Mesothelial cell of epicardium (in vitro differentiated cells): Measurements from ENCODE around the gene SSPN. TPM values are rescaled to one million over a fixed set of nuclear protein-coding genes. Genes with fewer than 3 reads are reported as not detected.
A peak's percentile ranks its signal among the peaks of the same experiment; 100 is the strongest.

ENCODE experiments used
- DNase-seq, 2 experiments: peaks; one replicate each; pipeline ENCODE4 v3.0.0; 2021; ENCODE audit warnings: low spot score in 2 of 2; ENCODE audit not compliant: unreplicated experiment in 2 of 2
- H3K27ac Mint-ChIP-seq: 2 replicates; pipeline ENCODE4 v1.8.0; 2021; ENCODE audit warnings: mixed read lengths
- H3K27me3 Mint-ChIP-seq: 2 replicates; pipeline ENCODE4 v1.8.0; 2021; ENCODE audit warnings: low read depth, mixed read lengths
- H3K36me3 Mint-ChIP-seq: 2 replicates; pipeline ENCODE4 v1.8.0; 2021; ENCODE audit warnings: mixed read lengths
- H3K4me1 Mint-ChIP-seq: 2 replicates; pipeline ENCODE4 v1.8.0; 2021; ENCODE audit warnings: mixed read lengths
- H3K4me3 Mint-ChIP-seq: 2 replicates; pipeline ENCODE4 v1.8.0; 2021; ENCODE audit warnings: mild to moderate bottlenecking, moderate library complexity, mixed read lengths
- H3K9me3 Mint-ChIP-seq: 2 replicates; pipeline ENCODE4 v1.8.0; 2021; ENCODE audit warnings: mixed read lengths
- CTCF ChIP-seq: fragments of 200-600 bp; sonication (generic); IDR thresholded peaks from one replicate; pipeline ENCODE4 v1.5.0; 2021; ENCODE audit warnings: antibody characterized with exemption; ENCODE audit not compliant: unreplicated experiment
- total RNA-seq: library from RNA; stranded (reverse); gene quantifications from 3 replicates; pipeline ENCODE4 v1.2.1, GENCODE V29; 2021

The SSPN gene
- total RNA-seq, 1 donor from 2014 or later, result 19.4 TPM

GRCh38 chr12:26273811-26274210 is 78.4 kb downstream of the SSPN start:
- H3K27ac Mint-ChIP-seq, result peak overlapping the region; percentile 88
- no peak for DNase-seq
- no peak overlapping the region for H3K4me3 Mint-ChIP-seq
- H3K36me3 Mint-ChIP-seq, result no peaks in the 10 kb centered on the region
- no peak for TF ChIP-seq CTCF
- H3K4me1 Mint-ChIP-seq, result peaks cover 46% of the 10 kb centered on the region
- peaks cover 3% of the 10 kb centered on the region for H3K27me3 Mint-ChIP-seq
- H3K9me3 Mint-ChIP-seq, result no peaks in the 10 kb centered on the region

GRCh38 chr12:26274441-26275312 is 79.3 kb downstream of the SSPN start:
- no peaks in the 10 kb centered on the region for H3K9me3 Mint-ChIP-seq
- H3K36me3 Mint-ChIP-seq, result no peaks in the 10 kb centered on the region
- no peak for DNase-seq
- TF ChIP-seq CTCF, result no peak
- H3K27ac Mint-ChIP-seq, result peak overlapping the region; percentile 88
- H3K4me3 Mint-ChIP-seq, result no peak overlapping the region
- H3K27me3 Mint-ChIP-seq, result peaks cover 3% of the 10 kb centered on the region
- H3K4me1 Mint-ChIP-seq, result peaks cover 48% of the 10 kb centered on the region

GRCh38 chr12:26275313-26276131 is 80.1 kb downstream of the SSPN start:
- Mint-ChIP-seq H3K4me3 (no peak overlapping the region), H3K27me3 (peaks cover 3% of the 10 kb centered on the region), H3K27ac (peak overlapping the region; percentile 88), H3K4me1 (peaks cover 48% of the 10 kb centered on the region), H3K36me3 (no peaks in the 10 kb centered on the region), H3K9me3 (no peaks in the 10 kb centered on the region)
- TF ChIP-seq CTCF, result no peak
- no peak for DNase-seq

GRCh38 chr12:26276709-26277108 is 81.3 kb downstream of the SSPN start:
- no peak for TF ChIP-seq CTCF
- Mint-ChIP-seq H3K36me3 (no peaks in the 10 kb centered on the region), H3K4me3 (no peak overlapping the region), H3K27me3 (peaks cover 3% of the 10 kb centered on the region), H3K9me3 (no peaks in the 10 kb centered on the region), H3K4me1 (peaks cover 37% of the 10 kb centered on the region), H3K27ac (no peak overlapping the region)
- DNase-seq, result no peak

- Mint-ChIP-seq H3K36me3 (no peaks in the 10 kb centered on the region), H3K27me3 (peaks cover 3% of the 10 kb centered on the region), H3K4me3 (no peak overlapping the region), H3K27ac (no peak overlapping the region), H3K9me3 (no peaks in the 10 kb centered on the region), H3K4me1 (peaks cover 29% of the 10 kb centered on the region)
- TF ChIP-seq CTCF, result no peak
- DNase-seq, result no peak
Measured at GRCh38 chr12:26277506-26278246, 82.3 kb downstream of the SSPN start.
